CD14-positive monocyte (primary cell): ENCODE data around the gene VWA5A. TPM values are rescaled to one million over a fixed set of nuclear protein-coding genes. Genes with fewer than 3 reads are reported as not detected.

ENCODE experiments used
- DNase-seq, 3 donors: peaks; one replicate each; pipeline ENCODE4 v3.0.0-alpha.2; 2011 to 2022
- H2AFZ ChIP-seq: 2 replicates; pipeline ENCODE4 v1.6.0; 2012; ENCODE audit warnings: mild to moderate bottlenecking, low read depth, low read length, inconsistent platforms; ENCODE audit not compliant: insufficient read depth, poor library complexity, severe bottlenecking
- H3K27ac ChIP-seq, 2 donors: 1 replicate in 1 of 2; 2 replicates in 1 of 2; pipeline ENCODE4 v1.5.1; 2012 to 2013; ENCODE audit warnings: low read length in 2 of 2, control low read depth in 1 of 2, inconsistent platforms in 1 of 2, low read depth in 1 of 2, mild to moderate bottlenecking in 1 of 2
- H3K27me3 ChIP-seq, 2 donors: one replicate each; pipeline versions ENCODE4 v1.6.0 to v1.6.1; 2011 to 2013; ENCODE audit warnings: low read length in 2 of 2; ENCODE audit not compliant: control insufficient read depth in 2 of 2, insufficient read depth in 2 of 2
- H3K36me3 ChIP-seq, 2 donors: replicated peaks in 1 of 2; 1 replicate in 1 of 2; 2 replicates in 1 of 2; pipeline versions ENCODE4 v1.5.1 to v1.6.1; 2012 to 2013; ENCODE audit warnings: low read length in 2 of 2, control low read depth in 1 of 2, inconsistent platforms in 1 of 2, mild to moderate bottlenecking in 1 of 2; ENCODE audit not compliant: insufficient read depth in 2 of 2, control insufficient read depth in 1 of 2
- H3K4me1 ChIP-seq, 2 donors: 1 replicate in 1 of 2; 2 replicates in 1 of 2; pipeline versions ENCODE4 v1.5.1 to v1.6.1; 2012 to 2013; ENCODE audit warnings: low read length in 2 of 2, control low read depth in 1 of 2, inconsistent platforms in 1 of 2, mild to moderate bottlenecking in 1 of 2, moderate library complexity in 1 of 2; ENCODE audit not compliant: insufficient read depth in 2 of 2, control insufficient read depth in 1 of 2
- H3K4me2 ChIP-seq: replicated peaks from 2 replicates; pipeline ENCODE3; 2012; ENCODE audit warnings: low read length, moderate library complexity, mild to moderate bottlenecking; ENCODE audit not compliant: poor library complexity, severe bottlenecking; ENCODE audit errors: extremely low read depth
- H3K4me3 ChIP-seq, 3 experiments: fragments of 200-600 bp in 1 of 3; sonication (generic) in 1 of 3; replicated peaks in 1 of 3; 1 replicate in 2 of 3; 2 replicates in 1 of 3; pipeline ENCODE4 v1.5.1; 2011 to 2013; ENCODE audit warnings: low read length in 3 of 3, mild to moderate bottlenecking in 3 of 3, control low read depth in 2 of 3, low read depth in 2 of 3, inconsistent platforms in 1 of 3, moderate library complexity in 1 of 3
- H3K79me2 ChIP-seq: 2 replicates; pipeline ENCODE4 v1.6.0; 2012; ENCODE audit warnings: mild to moderate bottlenecking, control low read depth, inconsistent platforms, low read length, moderate library complexity; ENCODE audit not compliant: insufficient read depth
- H3K9ac ChIP-seq: 2 replicates; pipeline ENCODE4 v1.6.0; 2017; ENCODE audit warnings: low read length, mild to moderate bottlenecking; ENCODE audit not compliant: insufficient read depth, poor library complexity, severe bottlenecking
- H3K9me3 ChIP-seq, 2 donors: replicated peaks in 1 of 2; 1 replicate in 1 of 2; 2 replicates in 1 of 2; pipeline versions ENCODE4 v1.5.1 to v1.6.1; 2012 to 2013; ENCODE audit warnings: low read length in 2 of 2, control low read depth in 1 of 2; ENCODE audit not compliant: control insufficient read depth in 1 of 2, insufficient read depth in 1 of 2
- H4K20me1 ChIP-seq: 2 replicates; pipeline ENCODE4 v1.6.0; 2012; ENCODE audit warnings: mild to moderate bottlenecking, low read length, control low read depth, moderate library complexity; ENCODE audit not compliant: insufficient read depth
- H3K27ac Mint-ChIP-seq, 7 donors: one replicate each; pipeline ENCODE4 v1.8.0; 2020; ENCODE audit warnings: mild to moderate bottlenecking in 7 of 7, mixed read lengths in 7 of 7, moderate library complexity in 6 of 7, inconsistent platforms in 2 of 7
- H3K27me3 Mint-ChIP-seq, 3 donors: one replicate each; pipeline ENCODE4 v1.8.0; 2021 to 2022; ENCODE audit warnings: low read depth in 3 of 3, mild to moderate bottlenecking in 3 of 3, mixed read lengths in 3 of 3, moderate library complexity in 3 of 3, inconsistent platforms in 1 of 3
- H3K36me3 Mint-ChIP-seq, 2 donors: one replicate each; pipeline ENCODE4 v1.8.0; 2020; ENCODE audit warnings: mixed read lengths in 2 of 2, inconsistent platforms in 1 of 2, mild to moderate bottlenecking in 1 of 2
- H3K4me1 Mint-ChIP-seq: one replicate; pipeline ENCODE4 v1.8.0; 2020; ENCODE audit warnings: mild to moderate bottlenecking, mixed read lengths
- H3K4me3 Mint-ChIP-seq, 2 donors: one replicate each; pipeline ENCODE4 v1.8.0; 2020; ENCODE audit warnings: mild to moderate bottlenecking in 2 of 2, mixed read lengths in 2 of 2, moderate library complexity in 1 of 2
- H3K9me3 Mint-ChIP-seq, 7 donors: one replicate each; pipeline ENCODE4 v1.8.0; 2020 to 2022; ENCODE audit warnings: mixed read lengths in 7 of 7, mild to moderate bottlenecking in 6 of 7, moderate library complexity in 6 of 7, inconsistent platforms in 2 of 7
- WGBS: methylation state at CpG from one replicate; pipeline ENCODE4 v1.1.5; 2013; ENCODE audit warnings: missing lambda C conversion rate; ENCODE audit not compliant: insufficient coverage; 5-methylcytosine and 5-hydroxymethylcytosine counted together
- intact Hi-C, 2 donors: fragments of 100-400 bp; cut with micrococcal nuclease; formaldehyde crosslinking; loops; one replicate each; pipeline versions ENCODE4 v1.15.0 to v1.15.1; 2023
- polyA plus RNA-seq, 3 donors: library from polyadenylated mRNA; depleted of rRNA in 1 of 3; unstranded in 2 of 3; stranded (reverse) in 1 of 3; fragments of 300-500 nt in 2 of 3; fragments of >200 nt in 1 of 3; fragmentation: Illumina TruSeq in 2 of 3; gene quantifications; 1 replicate in 2 of 3; 2 replicates in 1 of 3; pipeline ENCODE4 v1.2.3, GENCODE V29; 2012 to 2021
- TF ChIP-seq, protein P1 (sequence below): fragments of 200-600 bp; IDR thresholded peaks from one replicate; pipeline ENCODE4 v1.8.0; 2022; ENCODE audit warnings: antibody characterized with exemption, mild to moderate bottlenecking

The VWA5A gene
- polyA plus RNA-seq, 3 donors, result 7.6 to 11.2 (median 8.8) TPM

- Histone ChIP-seq H3K27me3 (no peaks in the 10 kb centered on the region), H3K27ac (no peak overlapping the region), H4K20me1 (no peaks in the 10 kb centered on the region), H3K4me2 (no peak overlapping the region), H3K79me2 (no peaks in the 10 kb centered on the region), H3K4me1 (no peaks in the 10 kb centered on the region), H3K9ac (no peak overlapping the region), H3K36me3 (no peaks in the 10 kb centered on the region), H3K9me3 (no peaks in the 10 kb centered on the region), H2AFZ (no peak overlapping the region), H3K4me3 (no peak overlapping the region)
- DNase-seq, result no peak
- peaks cover 0 to 2% (median 0%) of the 10 kb centered on the region in 3 donors for H3K27me3 Mint-ChIP-seq
- H3K36me3 Mint-ChIP-seq, result no peaks in the 10 kb centered on the region
- H3K4me3 Mint-ChIP-seq, result no peak overlapping the region
- H3K9me3 Mint-ChIP-seq, result peaks cover 0 to 2% (median 0%) of the 10 kb centered on the region in 7 donors
- no peak overlapping the region for H3K27ac Mint-ChIP-seq
- no peaks in the 10 kb centered on the region for H3K4me1 Mint-ChIP-seq
- 100% methylated on average over 3 of the region's 3 CpGs for WGBS
- intact Hi-C loops, result no loop called here
- TF ChIP-seq, protein P1, sequence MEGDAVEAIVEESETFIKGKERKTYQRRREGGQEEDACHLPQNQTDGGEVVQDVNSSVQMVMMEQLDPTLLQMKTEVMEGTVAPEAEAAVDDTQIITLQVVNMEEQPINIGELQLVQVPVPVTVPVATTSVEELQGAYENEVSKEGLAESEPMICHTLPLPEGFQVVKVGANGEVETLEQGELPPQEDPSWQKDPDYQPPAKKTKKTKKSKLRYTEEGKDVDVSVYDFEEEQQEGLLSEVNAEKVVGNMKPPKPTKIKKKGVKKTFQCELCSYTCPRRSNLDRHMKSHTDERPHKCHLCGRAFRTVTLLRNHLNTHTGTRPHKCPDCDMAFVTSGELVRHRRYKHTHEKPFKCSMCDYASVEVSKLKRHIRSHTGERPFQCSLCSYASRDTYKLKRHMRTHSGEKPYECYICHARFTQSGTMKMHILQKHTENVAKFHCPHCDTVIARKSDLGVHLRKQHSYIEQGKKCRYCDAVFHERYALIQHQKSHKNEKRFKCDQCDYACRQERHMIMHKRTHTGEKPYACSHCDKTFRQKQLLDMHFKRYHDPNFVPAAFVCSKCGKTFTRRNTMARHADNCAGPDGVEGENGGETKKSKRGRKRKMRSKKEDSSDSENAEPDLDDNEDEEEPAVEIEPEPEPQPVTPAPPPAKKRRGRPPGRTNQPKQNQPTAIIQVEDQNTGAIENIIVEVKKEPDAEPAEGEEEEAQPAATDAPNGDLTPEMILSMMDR, result no peak
These were observed 29.7 kb upstream of the VWA5A start for GRCh38 chr11:124085583-124085982.

GRCh38 chr11:124085997-124086846, 29.0 kb upstream of the VWA5A start:
- H3K4me3 Mint-ChIP-seq, result no peak overlapping the region
- no peaks in the 10 kb centered on the region for H3K79me2 ChIP-seq
- H2AFZ ChIP-seq, result no peak overlapping the region
- peak overlapping the region in 1 of 7 donors; percentile 25 for H3K27ac Mint-ChIP-seq
- intact Hi-C loops, result no loop called here
- H4K20me1 ChIP-seq, result no peaks in the 10 kb centered on the region
- no peaks in the 10 kb centered on the region for H3K36me3 Mint-ChIP-seq
- TF ChIP-seq, protein P1, result no peak
- H3K9me3 ChIP-seq, result no peaks in the 10 kb centered on the region
- no peak overlapping the region for H3K9ac ChIP-seq
- no peak for DNase-seq
- H3K36me3 ChIP-seq, result no peaks in the 10 kb centered on the region
- peaks cover 0 to 2% (median 0%) of the 10 kb centered on the region in 7 donors for H3K9me3 Mint-ChIP-seq
- 85% methylated on average over 6 of the region's 10 CpGs for WGBS
- no peaks in the 10 kb centered on the region for H3K27me3 ChIP-seq
- H3K27me3 Mint-ChIP-seq, result peaks cover 0 to 3% (median 0%) of the 10 kb centered on the region in 3 donors
- H3K4me1 Mint-ChIP-seq, result no peaks in the 10 kb centered on the region
- no peak overlapping the region for H3K4me3 ChIP-seq
- no peaks in the 10 kb centered on the region for H3K4me1 ChIP-seq
- no peak overlapping the region for H3K27ac ChIP-seq
- H3K4me2 ChIP-seq, result no peak overlapping the region
